HG02588 (cell line): Measurements from ENCODE around the gene MAP3K6.

Source experiments
- ATAC-seq: cut with Tn5 transposase; IDR thresholded peaks from one replicate; pipeline ENCODE4 v1.9.1; 2021; ENCODE audit warnings: mild to moderate bottlenecking, moderate library complexity; ENCODE audit not compliant: unreplicated experiment

MAP3K6 gene

GRCh38 chr1:27307874-27308598 is 58.7 kb downstream of the MAP3K6 start:
- no peak for ATAC-seq

DNA sequence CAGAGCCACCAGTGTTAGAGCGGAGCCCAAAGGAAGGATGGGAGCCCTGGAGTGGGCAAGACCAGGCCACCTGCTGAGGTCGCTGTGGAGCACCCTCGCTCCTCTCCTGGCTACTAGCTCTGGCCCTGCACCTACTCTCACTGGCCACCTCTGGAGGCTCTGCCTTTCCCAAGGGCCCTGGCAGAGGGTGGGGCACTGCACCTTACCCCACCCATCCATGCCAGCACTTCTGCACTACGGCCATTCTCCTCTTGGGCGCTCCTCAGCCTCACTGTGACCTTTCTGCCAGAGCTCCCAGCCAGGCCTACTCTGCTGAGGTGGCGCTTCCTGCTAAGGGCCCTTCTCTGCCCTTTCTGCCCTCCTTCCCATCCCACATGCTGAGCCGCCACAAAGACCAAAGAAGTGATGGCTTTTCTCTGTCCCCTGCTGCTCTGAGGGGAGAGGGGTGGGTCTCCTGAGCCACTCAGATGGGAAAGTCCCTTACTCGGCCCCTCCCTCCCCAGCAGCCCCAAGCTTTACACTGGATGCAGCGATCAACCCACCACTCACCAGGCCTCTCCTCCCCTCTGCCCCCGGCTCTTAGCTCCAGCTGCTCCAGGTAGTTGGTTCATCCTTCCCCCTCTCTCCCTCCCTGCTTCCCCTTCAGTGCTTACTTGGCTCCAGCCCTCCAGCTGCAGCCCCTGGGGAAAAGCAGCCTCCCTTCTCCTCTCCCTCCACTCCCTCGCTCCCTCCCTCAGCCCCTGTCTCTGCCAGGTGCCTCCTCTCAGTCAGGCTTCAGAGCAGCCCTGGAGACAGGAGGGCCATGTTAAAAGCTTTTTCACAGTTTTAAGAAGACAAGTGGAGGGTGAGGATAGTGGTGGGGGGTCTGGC is 59.6 kb downstream of the MAP3K6 start:
- ATAC-seq: no peak

GRCh38 chr1:27306071-27306470 is 60.7 kb downstream of the MAP3K6 start:
- ATAC-seq: no peak
